ENCODE results near the gene SCN8A.
"Not testable (repeated sequence)": the region's sequence is repeated elsewhere in the genome, so short reads cannot be mapped to it uniquely, and the experiment has no call there.

SCN8A gene

DNA sequence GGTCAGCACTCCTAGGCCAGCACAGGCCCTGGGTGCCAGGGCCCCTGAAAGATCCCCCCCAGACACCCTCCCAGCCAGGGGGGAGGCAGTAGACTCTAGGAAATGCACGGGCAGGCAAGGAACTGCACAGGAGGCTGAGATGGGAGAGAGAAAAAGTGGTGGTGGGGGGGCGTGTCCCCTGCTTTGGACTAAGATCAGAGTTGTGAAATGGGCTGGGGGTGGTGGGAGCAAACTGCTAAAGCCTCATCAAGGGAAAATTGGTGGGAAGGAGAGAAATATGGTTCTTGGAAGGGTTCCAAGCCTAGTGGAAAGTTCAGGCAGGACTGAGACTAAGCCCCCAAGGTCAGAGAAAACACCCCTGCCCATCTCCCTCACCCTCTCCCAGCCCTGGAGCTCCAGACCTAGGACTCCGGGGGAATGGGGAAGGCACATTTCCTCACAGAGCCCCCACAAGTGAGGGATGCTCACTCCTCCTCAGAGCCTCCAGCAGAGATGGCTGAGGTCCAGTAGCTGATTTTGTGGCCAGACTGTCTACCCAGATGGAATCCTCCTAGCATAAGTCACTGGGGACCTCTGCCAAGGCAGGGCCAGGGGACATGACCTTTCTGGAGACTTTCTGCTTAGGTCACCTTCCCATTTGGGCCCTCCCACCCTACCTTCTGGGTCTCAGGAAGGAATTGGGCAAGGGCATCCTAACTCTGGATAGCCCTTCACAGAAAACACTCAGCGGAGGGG lies 227.7 kb downstream of the SCN8A start:
- DNase-seq = no peak

GRCh38 chr12:51819736-51820525 lies 228.9 kb downstream of the SCN8A start:
- DNase-seq = no peak

- DNase-seq = peak; percentile 79
These were observed 229.8 kb downstream of the SCN8A start for GRCh38 chr12:51820526-51821439.

DNA sequence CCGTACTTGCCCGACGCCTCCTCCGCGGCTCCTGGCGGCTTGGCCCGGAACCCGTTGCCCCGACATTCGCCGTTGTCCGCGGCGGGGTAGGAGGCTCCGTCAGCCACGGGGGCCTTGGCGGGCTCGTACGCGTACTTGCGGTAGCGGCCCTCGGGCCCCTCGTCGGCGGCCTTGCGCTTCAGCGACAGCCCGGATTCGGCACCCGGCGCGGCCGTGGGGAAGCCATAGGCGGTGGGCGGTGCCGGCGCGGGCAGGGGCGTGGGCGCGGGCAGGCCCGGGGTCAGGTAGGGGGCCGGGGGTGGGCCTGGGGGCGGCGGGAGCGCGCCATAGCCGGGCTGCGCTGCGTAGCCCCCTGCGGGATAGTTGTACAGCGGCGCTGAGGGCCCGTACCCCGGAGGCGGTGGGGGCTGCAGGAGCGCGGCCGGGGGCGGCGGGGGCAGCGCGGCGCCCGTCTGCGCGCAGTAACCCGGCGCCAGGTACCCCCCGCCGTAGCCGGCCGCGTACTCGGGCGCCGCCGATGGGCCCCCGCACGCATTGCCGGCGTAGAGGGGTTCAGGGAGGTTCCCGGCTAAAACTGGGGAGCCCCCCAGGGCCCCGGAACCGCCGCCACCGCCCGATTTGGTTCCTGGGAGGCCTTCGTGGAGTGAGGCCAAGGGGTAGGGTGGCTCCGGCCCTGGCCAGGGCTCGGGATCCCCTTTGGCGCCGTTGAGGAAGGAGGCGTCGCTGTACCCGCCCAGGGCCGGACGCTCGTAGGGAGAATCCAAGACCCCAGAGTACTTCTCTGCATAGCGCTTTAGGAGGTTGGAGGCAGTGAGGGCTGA lies 230.6 kb downstream of the SCN8A start:
- no peak for DNase-seq

DNA sequence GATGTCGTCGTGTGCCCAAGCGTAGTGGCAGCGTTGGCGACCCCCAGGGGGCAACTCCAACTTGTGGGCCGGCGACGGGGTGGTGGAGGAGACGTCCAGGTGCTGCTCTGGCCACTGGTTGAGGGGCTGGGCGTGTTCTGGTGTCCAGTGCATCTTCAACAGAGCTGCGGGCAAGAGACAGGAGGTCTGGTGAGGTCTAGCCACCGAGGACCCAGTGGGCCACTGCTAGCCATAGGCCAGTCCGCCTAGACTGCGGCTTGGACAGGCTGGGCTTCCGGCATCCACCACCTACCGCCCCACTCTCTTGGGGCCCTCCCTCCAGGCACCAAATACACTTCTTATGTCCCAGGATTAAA lies 231.2 kb downstream of the SCN8A start:
- no peak for DNase-seq

DNA sequence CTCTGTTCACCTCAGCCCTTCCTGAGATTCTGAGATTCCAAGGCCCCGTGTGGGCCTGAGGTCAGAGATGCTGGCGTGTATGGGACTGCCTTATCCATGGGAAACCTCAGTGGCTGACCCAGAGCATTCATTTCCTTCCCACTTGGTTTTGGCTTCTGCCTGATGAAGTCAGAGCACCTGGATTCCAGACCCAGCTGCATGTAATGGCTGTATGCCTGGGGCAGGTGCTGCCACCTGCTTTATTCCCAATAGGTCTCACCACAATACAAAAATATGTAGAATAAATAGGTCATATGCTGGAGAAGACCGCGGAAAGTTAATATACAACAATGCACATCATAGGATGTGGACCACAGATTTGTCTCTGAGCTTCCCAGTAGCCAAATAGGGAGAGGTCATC lies 231.9 kb downstream of the SCN8A start:
- DNase-seq = no peak

GRCh38 chr12:51823875-51824565 lies 233.0 kb downstream of the SCN8A start:
- no peak for DNase-seq

DNA sequence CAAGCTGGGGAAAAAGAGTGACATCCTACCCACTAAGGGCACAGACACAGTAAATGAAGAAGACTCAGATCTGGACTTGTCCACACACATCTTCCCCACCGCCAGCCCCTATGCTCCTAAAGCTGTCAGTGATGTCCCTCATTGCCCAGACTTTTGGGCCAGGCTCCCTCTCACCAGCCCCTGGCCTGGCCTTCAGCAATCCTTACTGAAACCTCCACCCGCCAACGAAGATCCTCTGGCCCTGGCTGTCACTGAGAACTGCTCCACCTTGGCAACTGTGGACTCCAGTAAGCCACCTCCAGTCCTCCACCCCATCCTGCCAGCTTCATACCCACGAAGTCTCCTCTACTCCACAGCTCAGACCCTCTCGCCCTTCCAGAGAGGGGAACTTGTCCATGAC lies 234.2 kb downstream of the SCN8A start:
- no peak for DNase-seq

GRCh38 chr12:51826881-51827280 lies 235.8 kb downstream of the SCN8A start:
- DNase-seq = no peak

DNA sequence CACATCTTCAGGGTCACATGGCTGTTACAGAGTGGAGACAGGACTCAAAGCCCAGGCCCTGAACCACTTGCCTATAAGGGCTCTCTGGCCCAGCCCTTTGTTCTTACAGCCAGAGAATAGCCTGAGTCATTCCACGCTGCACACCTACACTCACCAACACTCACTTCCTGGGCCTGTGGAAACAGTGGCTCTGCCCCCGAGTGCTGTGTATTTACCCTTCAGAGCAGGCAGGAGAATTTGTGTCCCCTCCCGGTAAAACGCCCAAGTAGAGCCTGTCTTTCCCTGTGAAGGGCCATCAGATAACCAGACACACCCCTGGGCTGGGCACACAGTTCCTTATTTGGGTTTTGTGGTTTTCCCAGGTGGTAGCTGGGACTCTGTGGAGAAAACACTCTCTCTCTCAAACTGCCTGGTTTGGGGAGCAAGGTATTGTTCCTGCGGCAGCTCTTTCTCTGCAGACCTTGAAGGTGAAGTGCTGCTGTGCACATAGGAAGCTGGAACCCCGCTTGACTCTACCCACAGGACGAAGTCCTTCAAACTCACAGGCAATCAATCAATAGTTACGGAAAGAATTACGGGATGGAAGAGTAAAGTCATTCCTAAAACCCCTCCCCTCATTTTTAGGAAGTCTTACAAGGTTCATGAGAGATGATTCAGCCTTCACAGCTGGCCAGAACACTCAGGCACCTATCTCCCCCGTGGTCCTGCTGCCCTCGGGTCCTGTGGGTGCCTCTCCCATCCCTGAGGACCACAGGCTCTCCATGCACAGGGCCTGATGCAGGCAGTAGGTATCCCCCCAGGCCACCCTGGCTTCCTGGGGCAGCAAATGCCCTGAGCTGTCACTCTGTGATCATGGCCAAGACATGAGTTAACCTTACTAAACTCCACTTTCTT lies 237.1 kb downstream of the SCN8A start:
- DNase-seq = no peak

GRCh38 chr12:51829011-51829481 lies 238.0 kb downstream of the SCN8A start:
- no peak for DNase-seq

DNA sequence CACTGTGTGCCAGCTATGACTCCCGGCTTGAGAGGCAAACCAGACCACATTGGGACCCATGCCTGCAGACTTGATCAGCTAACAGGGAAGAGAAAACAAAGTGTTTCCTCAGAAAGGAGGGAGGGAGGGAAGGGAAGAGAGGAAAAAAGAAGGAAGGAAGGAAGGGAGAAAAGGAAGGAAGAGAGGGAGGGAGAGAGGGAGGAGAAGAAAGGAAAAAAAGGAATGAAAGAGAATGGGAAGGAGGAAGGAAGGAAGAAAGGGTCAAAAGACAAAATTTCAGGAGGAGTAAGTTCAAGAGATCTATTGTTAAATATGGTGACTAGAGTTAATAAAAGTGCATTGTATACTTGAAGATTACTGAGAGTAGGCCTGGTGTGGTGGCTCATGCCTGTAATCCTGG lies 238.6 kb downstream of the SCN8A start:
- no peak for DNase-seq

DNA sequence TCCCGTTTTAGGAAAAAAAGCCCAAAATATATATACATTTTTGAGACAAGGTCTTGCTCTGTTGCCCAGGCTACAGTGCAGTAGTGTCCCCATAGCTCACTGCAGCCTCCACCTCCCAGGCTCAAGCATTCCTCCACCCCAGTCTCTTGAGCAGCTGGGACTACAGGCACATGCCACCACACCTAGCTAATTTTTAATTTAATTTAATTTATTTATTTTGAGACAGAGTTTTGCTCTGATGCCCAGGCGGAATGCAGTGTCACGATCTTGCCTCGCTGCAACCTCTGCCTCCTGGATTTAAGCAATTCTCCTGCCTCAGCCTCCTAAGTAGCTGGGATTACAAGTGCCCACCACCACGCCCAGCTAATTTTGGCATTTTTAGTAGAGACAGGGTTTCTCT lies 240.8 kb downstream of the SCN8A start:
- not testable (repeated sequence) for DNase-seq

- DNase-seq = no peak
These were observed 241.5 kb downstream of the SCN8A start for GRCh38 chr12:51832354-51833107.

- DNase-seq = no peak
These were observed 242.6 kb downstream of the SCN8A start for GRCh38 chr12:51833448-51834227.

DNA sequence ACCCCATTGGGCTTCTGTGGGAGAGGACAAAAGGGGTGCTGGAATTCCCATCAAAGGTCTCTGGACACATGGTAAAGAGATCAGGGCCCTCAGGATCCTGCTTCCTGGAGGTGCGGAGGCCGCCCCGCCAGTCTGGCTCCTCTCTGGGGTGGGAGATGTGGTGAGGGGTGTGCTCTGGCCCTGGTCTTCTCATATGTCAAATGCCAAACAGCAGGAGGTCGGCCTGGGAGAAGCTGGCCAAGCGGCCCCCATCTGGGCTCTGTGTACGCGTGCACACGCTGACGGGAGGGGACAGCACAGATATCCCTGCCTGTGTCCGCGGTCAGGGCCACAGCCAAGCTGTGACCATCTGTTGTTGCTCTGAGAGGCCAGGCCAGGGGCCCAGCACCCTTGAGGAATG lies 243.4 kb downstream of the SCN8A start:
- DNase-seq = no peak

GRCh38 chr12:51836041-51836826 lies 245.2 kb downstream of the SCN8A start:
- DNase-seq = no peak

DNA sequence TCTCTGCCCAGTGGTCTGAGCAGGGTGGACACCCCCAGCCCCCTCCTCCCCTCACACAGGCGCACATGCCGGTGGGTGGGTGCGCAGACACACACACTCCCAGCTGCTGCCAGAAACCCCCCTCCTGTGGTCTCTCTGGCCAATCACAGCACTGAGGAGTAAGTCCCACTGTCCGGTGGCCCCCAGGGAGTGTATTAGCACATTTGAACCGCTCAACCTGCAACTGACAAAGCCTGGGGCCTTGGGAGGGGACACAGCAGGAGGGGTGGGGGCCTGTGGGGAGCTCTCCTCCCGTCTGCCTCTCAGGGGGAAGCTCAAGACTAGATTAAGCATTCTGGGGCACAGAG lies 245.8 kb downstream of the SCN8A start:
- DNase-seq = no peak

Data from CD4-positive, alpha-beta T cell treated with Interferon gamma for 1 hour (primary cell).